HG03439 (cell line): ENCODE measurements around the gene ZDHHC20.

ENCODE experiments used
- ATAC-seq: cut with Tn5 transposase; IDR thresholded peaks from one replicate; pipeline ENCODE4 v1.9.1; 2021; ENCODE audit warnings: mild to moderate bottlenecking, moderate library complexity; ENCODE audit not compliant: unreplicated experiment

Gene ZDHHC20

DNA sequence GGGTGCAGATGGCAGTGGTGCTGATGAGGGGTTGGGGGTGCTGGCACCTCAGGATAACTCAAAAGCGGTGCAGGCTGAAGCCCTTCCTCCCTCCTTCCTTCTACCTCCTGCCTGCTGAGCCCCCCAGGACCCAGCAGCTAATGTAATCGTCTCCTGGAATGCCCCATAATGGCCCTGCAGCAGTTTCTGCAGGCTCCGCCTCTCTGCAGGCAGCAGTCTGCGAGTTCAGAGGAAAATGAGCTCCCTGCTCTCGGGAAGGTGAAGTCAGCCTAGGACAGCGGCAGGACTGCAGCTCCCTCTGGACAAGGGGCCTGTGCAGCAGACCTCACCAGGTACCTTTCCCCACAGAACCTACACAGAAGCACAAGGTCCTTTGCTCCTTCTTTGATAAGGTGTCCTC, 130.9 kb downstream of the ZDHHC20 start:
- no peak for ATAC-seq

DNA sequence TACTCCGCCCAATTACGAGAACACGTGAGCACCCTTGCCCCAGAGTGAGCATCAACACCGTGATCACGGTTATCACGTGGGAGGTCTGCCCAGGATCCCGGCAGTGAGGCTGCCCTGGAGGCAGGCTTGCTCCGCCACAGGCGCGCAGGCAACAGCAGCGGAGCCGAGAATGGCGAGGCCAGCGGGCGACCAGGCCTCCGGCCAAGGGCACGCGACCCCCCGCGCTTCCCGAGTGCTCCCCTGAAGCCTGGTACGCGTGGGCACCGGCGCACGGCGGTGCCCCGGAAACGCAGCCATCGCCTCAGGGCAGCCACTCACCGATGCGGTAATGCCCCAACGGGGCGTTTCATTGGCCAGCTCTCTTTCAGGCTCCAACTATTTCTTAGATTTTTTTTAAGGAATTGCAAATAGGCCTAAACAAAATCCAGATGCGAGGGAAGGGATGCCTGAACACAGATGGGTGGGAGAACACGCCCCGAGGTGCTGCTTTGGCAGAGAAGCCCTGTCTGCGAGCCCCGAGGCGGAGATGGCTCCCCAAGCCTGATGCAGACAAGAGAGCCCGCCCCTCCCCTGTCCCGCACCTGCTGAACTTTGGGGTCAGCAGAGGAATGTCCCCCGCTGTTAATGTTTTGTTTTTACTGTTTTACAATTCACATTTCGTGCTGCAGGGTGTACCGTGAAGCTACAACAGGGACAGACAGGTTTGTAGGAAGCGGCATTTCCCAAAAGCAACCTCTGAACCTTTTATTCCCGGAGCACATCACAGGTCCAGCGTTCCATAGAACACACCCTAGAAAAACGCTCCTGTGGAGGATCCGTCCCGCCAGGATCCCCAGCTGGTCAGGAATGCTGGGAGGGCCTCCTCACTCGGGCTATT, 132.7 kb downstream of the ZDHHC20 start:
- ATAC-seq = no peak

DNA sequence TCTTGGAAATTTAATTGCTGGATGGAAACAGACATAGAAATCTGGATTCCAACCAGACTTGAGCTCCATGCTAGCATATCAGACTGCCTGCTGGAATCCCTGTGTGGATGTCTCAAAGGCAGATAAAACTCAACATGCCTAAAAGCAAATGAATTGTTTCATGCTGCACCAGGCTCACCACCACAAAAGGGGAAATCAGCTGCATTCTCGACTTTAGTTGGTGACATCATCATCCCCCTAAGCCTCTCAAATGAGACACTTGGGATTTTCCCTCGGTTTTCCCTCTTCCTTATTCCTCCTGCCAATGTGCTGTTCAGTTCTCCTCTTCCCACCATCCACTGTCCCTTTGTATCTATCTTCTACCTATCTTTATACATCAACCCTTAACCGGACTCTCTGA, 134.3 kb downstream of the ZDHHC20 start:
- ATAC-seq = no peak

DNA sequence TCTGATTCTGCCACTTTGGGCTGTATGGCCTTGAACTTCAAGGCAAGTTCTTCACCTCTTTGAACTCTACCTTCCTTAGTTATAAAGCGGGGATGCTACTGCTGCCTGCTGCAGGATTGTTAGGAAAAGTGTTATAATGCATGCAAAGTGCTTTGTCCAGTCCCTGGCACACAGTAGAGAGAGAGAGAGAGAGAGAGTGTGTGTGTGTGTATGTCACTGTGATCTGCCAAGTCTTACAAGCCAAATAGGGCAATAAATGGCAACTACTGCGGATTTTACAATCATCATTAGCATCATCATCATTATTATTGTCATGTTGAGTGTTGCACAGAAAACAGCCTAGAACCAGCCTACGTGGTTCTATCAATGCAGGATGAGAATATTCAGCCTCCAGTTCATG, 136.1 kb downstream of the ZDHHC20 start:
- ATAC-seq = no peak
